ENCODE data around the gene NSFL1C. TPM values are rescaled to one million over a fixed set of nuclear protein-coding genes. Genes with fewer than 3 reads are reported as not detected.

Gene NSFL1C
- total RNA-seq, 2 donors from 2014 or later: 43.0 to 54.5 TPM

GRCh38 chr20:1472556-1473245 lies 6.1 kb upstream of the NSFL1C start:
- WGBS: 58% methylated on average over 9 of the region's 9 CpGs
- intact Hi-C loops (cut with DNase I): no loop called here
- no peaks in the 10 kb centered on the region for H3K9me3 ChIP-seq
- DNase-seq (ENCODE audit: low spot score): no peak
- no peak overlapping the region for H3K4me3 ChIP-seq
- no peaks in the 10 kb centered on the region for H3K36me3 ChIP-seq
- H3K27ac ChIP-seq: no peak overlapping the region
- H3K27me3 ChIP-seq (replicated peaks; ENCODE audit: insufficient read depth): no peaks in the 10 kb centered on the region
- TF ChIP-seq POLR2AphosphoS5 (IDR thresholded peaks at IDR 0.05) (peak; percentile 12), POLR2A (IDR thresholded peaks at IDR 0.05) (no peak)
- peaks cover 11% of the 10 kb centered on the region for H3K4me1 ChIP-seq (replicated peaks)

- H3K36me3 ChIP-seq: no peaks in the 10 kb centered on the region
- no peak overlapping the region for H3K4me3 ChIP-seq
- H3K9me3 ChIP-seq: no peaks in the 10 kb centered on the region
- H3K4me1 ChIP-seq (replicated peaks): peaks cover 11% of the 10 kb centered on the region
- 96% methylated on average over 2 of the region's 2 CpGs for WGBS
- intact Hi-C loops (cut with DNase I): no loop called here
- TF ChIP-seq CTCF (IDR thresholded peaks at IDR 0.05) (no peak), POLR2AphosphoS5 (IDR thresholded peaks at IDR 0.05) (no peak)
- no peak overlapping the region for H3K27ac ChIP-seq
- no peak for DNase-seq (ENCODE audit: low spot score)
- no peaks in the 10 kb centered on the region for H3K27me3 ChIP-seq (replicated peaks; ENCODE audit: insufficient read depth)
Measured at GRCh38 chr20:1471242-1471641, 4.6 kb upstream of the NSFL1C start.

GRCh38 chr20:1469925-1470571 lies 3.4 kb upstream of the NSFL1C start:
- Histone ChIP-seq H3K27ac (peak overlapping the region in 1 of 2 donors; percentile 48), H3K36me3 (no peaks in the 10 kb centered on the region), H3K27me3 (replicated peaks; ENCODE audit: insufficient read depth) (no peaks in the 10 kb centered on the region), H3K4me3 (no peak overlapping the region), H3K4me1 (replicated peaks) (peaks cover 18% of the 10 kb centered on the region), H3K9me3 (no peaks in the 10 kb centered on the region)
- intact Hi-C loops (cut with DNase I): loop anchor here (5.0 kb wide), 2 partner anchors 78 to 353 kb away; partner anchors contain the start of genes FKBP1A and PSMF1
- TF ChIP-seq POLR2AphosphoS5 (IDR thresholded peaks at IDR 0.05) (peak; percentile 97), POLR2A (IDR thresholded peaks at IDR 0.05) (no peak), CTCF (IDR thresholded peaks at IDR 0.05) (peak; percentile 50 to 89 (median 82))
- peak; percentile 88 for DNase-seq (ENCODE audit: low spot score)
- 28% methylated on average over 11 of the region's 11 CpGs for WGBS

GRCh38 chr20:1469306-1469905 lies 2.8 kb upstream of the NSFL1C start:
- WGBS: 66% methylated on average over 9 of the region's 9 CpGs
- Histone ChIP-seq H3K27ac (peak overlapping the region in 1 of 2 donors; percentile 48), H3K4me1 (replicated peaks) (peaks cover 18% of the 10 kb centered on the region), H3K4me3 (no peak overlapping the region), H3K27me3 (replicated peaks; ENCODE audit: insufficient read depth) (no peaks in the 10 kb centered on the region), H3K9me3 (no peaks in the 10 kb centered on the region), H3K36me3 (no peaks in the 10 kb centered on the region)
- intact Hi-C loops (cut with DNase I): loop anchor here (5.0 kb wide), 2 partner anchors 77 to 352 kb away; partner anchors contain the start of genes FKBP1A and PSMF1
- no peak for DNase-seq (ENCODE audit: low spot score)
- no peak for TF ChIP-seq CTCF (IDR thresholded peaks at IDR 0.05)
- TF ChIP-seq POLR2A (IDR thresholded peaks at IDR 0.05): no peak
- no peak for TF ChIP-seq POLR2AphosphoS5 (IDR thresholded peaks at IDR 0.05)

- 77% methylated on average over 7 of the region's 7 CpGs for WGBS
- TF ChIP-seq CTCF (IDR thresholded peaks at IDR 0.05) (no peak), POLR2A (IDR thresholded peaks at IDR 0.05) (no peak), POLR2AphosphoS5 (IDR thresholded peaks at IDR 0.05) (no peak)
- no peak for DNase-seq (ENCODE audit: low spot score)
- Histone ChIP-seq H3K4me1 (replicated peaks) (peaks cover 18% of the 10 kb centered on the region), H3K36me3 (no peaks in the 10 kb centered on the region), H3K9me3 (no peaks in the 10 kb centered on the region), H3K27ac (no peak overlapping the region), H3K27me3 (replicated peaks; ENCODE audit: insufficient read depth) (no peaks in the 10 kb centered on the region), H3K4me3 (no peak overlapping the region)
- intact Hi-C loops (cut with DNase I): loop anchor here (5.0 kb wide), 2 partner anchors 76 to 351 kb away; partner anchors contain the start of genes FKBP1A and PSMF1
Measured at GRCh38 chr20:1468117-1468624, 1.5 kb upstream of the NSFL1C start.
